A549 (cell line): ENCODE data around the gene CUL2. TPM values are rescaled to one million over a fixed set of nuclear protein-coding genes. Genes with fewer than 3 reads are reported as not detected.

Experiments used
- ATAC-seq, 2 experiments: fragments of 200-7000 bp in 1 of 2; fragments of >200 bp in 1 of 2; cut with Nextera tagmentation in 1 of 2; cut with Tn5 transposase in 1 of 2; 3 replicates each; pipeline versions ENCODE4 v1.8.0 to v1.9.1; 2018 to 2020; ENCODE audit warnings: mild to moderate bottlenecking in 1 of 2, moderate library complexity in 1 of 2
- CTCF ChIA-PET: fragments of 300-600 bp; sonication (Branson Sonifier 250); formaldehyde crosslinking; extraction: SDS; loops from one replicate; lab custom pipeline; 2021; ENCODE audit warnings: antibody characterized with exemption, inconsistent platforms; lab: Yijun Ruan, JAX
- POLR2A ChIA-PET: fragments of 350-600 bp; formaldehyde crosslinking; extraction: SDS; loops from one replicate; lab custom pipeline; 2021; ENCODE audit warnings: antibody characterized with exemption, inconsistent platforms; lab: Yijun Ruan, JAX
- DNase-seq, 2 experiments: peaks; one replicate each; pipeline versions ENCODE4 v3.0.0 to v3.0.0-alpha.2; 2011 to 2016; ENCODE audit warnings: low read depth in 1 of 2, low spot score in 1 of 2
- FAIRE-seq: peaks from 2 replicates; lab custom pipeline; 2011; peaks lifted over from hg19 to GRCh38; lab: Jason Lieb, UNC
- H3K27ac ChIP-seq, 2 experiments: fragments of >200 bp; sonication (Bioruptor Twin); formaldehyde crosslinking; 3 replicates each; pipeline ENCODE4 v1.5.1; 2016 to 2017
- H3K4me1 ChIP-seq: fragments of >200 bp; sonication (Bioruptor Twin); formaldehyde crosslinking; 3 replicates; pipeline ENCODE4 v1.6.1; 2016
- H3K4me2 ChIP-seq: fragments of >200 bp; sonication (Bioruptor Twin); formaldehyde crosslinking; 3 replicates; pipeline ENCODE4 v1.6.1; 2016
- H3K4me3 ChIP-seq: fragments of >200 bp; sonication (Bioruptor Twin); formaldehyde crosslinking; 3 replicates; pipeline ENCODE4 v1.5.1; 2016
- H3K9me3 ChIP-seq: fragments of >200 bp; sonication (Bioruptor Twin); formaldehyde crosslinking; 3 replicates; pipeline ENCODE4 v1.6.1; 2016
- BCL3 ChIP-seq: fragments of >200 bp; sonication (Bioruptor Twin); formaldehyde crosslinking; IDR thresholded peaks from 3 replicates; pipeline ENCODE4 v1.6.1; 2016
- BHLHE40 ChIP-seq: IDR thresholded peaks from 2 replicates; pipeline ENCODE4 v1.6.1; 2012; ENCODE audit warnings: low read depth, low read length, inconsistent platforms
- CBX2 ChIP-seq: fragments of 200-600 bp; sonication (generic); IDR thresholded peaks from 2 replicates; pipeline ENCODE4 v1.6.1; 2016; ENCODE audit warnings: low read depth, mild to moderate bottlenecking, borderline replicate concordance
- CEBPB ChIP-seq, 2 experiments: fragments of >200 bp in 1 of 2; sonication (Bioruptor Twin) in 1 of 2; formaldehyde crosslinking in 1 of 2; IDR thresholded peaks; 2 replicates each; pipeline ENCODE4 v1.6.1; 2012 to 2016
- EP300 ChIP-seq, 2 experiments: fragments of >200 bp; sonication (Bioruptor Twin); formaldehyde crosslinking; IDR thresholded peaks; 2 replicates in 1 of 2; 3 replicates in 1 of 2; pipeline ENCODE4 v1.6.1; 2016 to 2017
- FOXS1 ChIP-seq: fragments of 250-450 bp; sonication (Bioruptor Pico); IDR thresholded peaks from 2 replicates; pipeline ENCODE4 v1.5.0; 2020; ENCODE audit warnings: mild to moderate bottlenecking, moderate library complexity
- HDAC2 ChIP-seq: fragments of 200-600 bp; sonication (generic); IDR thresholded peaks from 2 replicates; pipeline ENCODE4 v1.6.1; 2016
- HEYL ChIP-seq: fragments of 250-450 bp; sonication (Bioruptor Pico); IDR thresholded peaks from 2 replicates; pipeline ENCODE4 v1.8.0; 2021; ENCODE audit warnings: mild to moderate bottlenecking, moderate library complexity
- KDM1A ChIP-seq: fragments of 200-600 bp; sonication (generic); IDR thresholded peaks from 2 replicates; pipeline ENCODE4 v1.6.1; 2016; ENCODE audit warnings: low read depth, mild to moderate bottlenecking
- KDM5A ChIP-seq: fragments of 200-600 bp; sonication (generic); IDR thresholded peaks from 2 replicates; pipeline ENCODE4 v1.6.1; 2016; ENCODE audit warnings: antibody characterized with exemption, mild to moderate bottlenecking
- MAFK ChIP-seq: fragments of 450-650 bp; IDR thresholded peaks from 2 replicates; pipeline ENCODE4 v1.6.1; 2014; ENCODE audit not compliant: partially characterized antibody
- MAX ChIP-seq: IDR thresholded peaks from 2 replicates; pipeline ENCODE4 v1.6.1; 2012
- NPAS2 ChIP-seq: fragments of 250-450 bp; sonication (Bioruptor Pico); IDR thresholded peaks from 2 replicates; pipeline ENCODE4 v1.8.0; 2022; ENCODE audit warnings: mild to moderate bottlenecking, moderate library complexity, borderline replicate concordance
- NR3C1 ChIP-seq: fragments of >200 bp; sonication (Bioruptor Twin); formaldehyde crosslinking; IDR thresholded peaks from 3 replicates; pipeline ENCODE4 v1.6.1; 2017
- PBX3 ChIP-seq: IDR thresholded peaks from 2 replicates; pipeline ENCODE4 v1.6.1; 2012
- POLR2A ChIP-seq: IDR thresholded peaks from 2 replicates; pipeline ENCODE4 v1.6.1; 2012; ENCODE audit warnings: mild to moderate bottlenecking, low read length
- RCOR1 ChIP-seq: fragments of 150-350 bp; IDR thresholded peaks from 2 replicates; pipeline ENCODE4 v1.6.1; 2014; ENCODE audit warnings: antibody characterized with exemption, low read length, low read depth
- TFCP2L1 ChIP-seq: fragments of 250-450 bp; sonication (Bioruptor Pico); IDR thresholded peaks from 2 replicates; pipeline ENCODE4 v1.5.0; 2021; ENCODE audit warnings: mild to moderate bottlenecking
- ZFP36 ChIP-seq: fragments of 450-650 bp; IDR thresholded peaks from 2 replicates; pipeline ENCODE4 v1.6.1; 2014; ENCODE audit warnings: borderline replicate concordance; ENCODE audit not compliant: partially characterized antibody
- ZNF302 ChIP-seq: fragments of 250-450 bp; sonication (Bioruptor Pico); IDR thresholded peaks from 2 replicates; pipeline ENCODE4 v1.9.0; 2021; ENCODE audit warnings: inconsistent platforms, mild to moderate bottlenecking, moderate library complexity
- WGBS: methylation state at CpG from one replicate; pipeline ENCODE4 v1.1.6; 2017; ENCODE audit errors: missing lambda C conversion rate; 5-methylcytosine and 5-hydroxymethylcytosine counted together
- polyA plus RNA-seq, 4 experiments: library from polyadenylated mRNA; depleted of rRNA in 3 of 4; stranded (reverse); fragments of >200 nt; fragmentation: RNase III in 1 of 4; extraction: RNeasy Plus Mini Kit Qiagen cat#74134 plus additional on column Dnase treatment in 1 of 4; gene quantifications; 2 replicates in 3 of 4; 3 replicates in 1 of 4; pipeline ENCODE4 v1.2.3, GENCODE V29; 2011 to 2017
- TF ChIP-seq, protein P1 (sequence below): fragments of 450-650 bp; IDR thresholded peaks from 2 replicates; pipeline ENCODE4 v1.6.1; 2014; ENCODE audit warnings: antibody characterized with exemption

Gene CUL2
- polyA plus RNA-seq, 2 of the 4 experiments (the other 2 are of a cell fraction): 26.8 to 35.1 TPM

DNA sequence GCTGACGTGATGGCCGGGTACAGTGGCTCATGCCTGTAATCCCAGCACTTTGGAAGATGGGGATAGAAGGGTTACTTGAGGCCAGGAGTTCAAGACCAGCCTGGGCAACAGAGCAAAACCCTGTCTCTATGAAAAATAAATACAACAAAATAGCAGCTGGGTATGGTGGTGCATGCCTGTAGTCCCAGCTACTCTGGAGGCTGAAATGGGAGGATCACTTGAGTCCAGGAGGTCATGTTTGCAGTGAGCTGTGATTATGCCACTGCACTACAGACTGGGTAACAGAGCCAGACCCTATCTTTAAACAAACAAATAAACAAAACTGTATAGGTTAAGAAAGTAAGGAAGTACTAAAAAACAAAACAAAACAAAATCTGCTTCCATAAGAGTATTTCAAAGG is 6.2 kb upstream of the CUL2 start:
- WGBS: 57% methylated on average over 2 of the region's 2 CpGs
- ATAC-seq (no peak), DNase-seq (no peak), FAIRE-seq (no peak)
- no peak overlapping the region for H3K4me2 ChIP-seq
- no peak overlapping the region for H3K4me3 ChIP-seq
- no peak overlapping the region for H3K27ac ChIP-seq
- H3K9me3 ChIP-seq: peaks cover 12% of the 10 kb centered on the region
- POLR2A ChIA-PET: no interaction called here
- CTCF ChIA-PET: interaction anchor here (0.9 to 1.3 kb wide), 2 partner anchors 24 kb away, joined by 3 read pairs; no protein-coding TSS in a partner anchor
- TF ChIP-seq KDM1A: no peak
- TF ChIP-seq EP300 (IDR thresholded peaks at IDR 0.05): no peak
- no peak for TF ChIP-seq RCOR1
- no peak for TF ChIP-seq ZNF302 (CRISPR knock-in tag)
- no peak for TF ChIP-seq KDM5A
- TF ChIP-seq PBX3: no peak
- no peak for TF ChIP-seq MAFK
- TF ChIP-seq, protein P1, sequence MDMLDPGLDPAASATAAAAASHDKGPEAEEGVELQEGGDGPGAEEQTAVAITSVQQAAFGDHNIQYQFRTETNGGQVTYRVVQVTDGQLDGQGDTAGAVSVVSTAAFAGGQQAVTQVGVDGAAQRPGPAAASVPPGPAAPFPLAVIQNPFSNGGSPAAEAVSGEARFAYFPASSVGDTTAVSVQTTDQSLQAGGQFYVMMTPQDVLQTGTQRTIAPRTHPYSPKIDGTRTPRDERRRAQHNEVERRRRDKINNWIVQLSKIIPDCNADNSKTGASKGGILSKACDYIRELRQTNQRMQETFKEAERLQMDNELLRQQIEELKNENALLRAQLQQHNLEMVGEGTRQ: no peak
- TF ChIP-seq CBX2: no peak
- no peaks in the 10 kb centered on the region for H3K4me1 ChIP-seq

- TF ChIP-seq BHLHE40 (no peak), ZNF302 (CRISPR knock-in tag) (no peak), FOXS1 (CRISPR knock-in tag) (no peak), MAX (no peak), CEBPB (IDR thresholded peaks at IDR 0.05) (no peak), HDAC2 (no peak), NR3C1 (no peak)
- TF ChIP-seq, all 56 proteins: peak for 0
- no peak overlapping the region for H3K4me2 ChIP-seq
- peaks cover 12% of the 10 kb centered on the region for H3K9me3 ChIP-seq
- WGBS: 20% methylated on average over 1 of the region's 1 CpG
- FAIRE-seq (no peak), DNase-seq (peak in 1 of 2 experiments; percentile 30), ATAC-seq (no peak)
- peaks cover 13% of the 10 kb centered on the region; the same call in 2 of the 3 replicates for H3K4me1 ChIP-seq
- H3K4me3 ChIP-seq: no peak overlapping the region
- CTCF ChIA-PET: interaction anchor here (1.9 kb wide), 1 partner anchor 27 kb away, joined by 7 read pairs; no protein-coding TSS in a partner anchor
- H3K27ac ChIP-seq: no peak overlapping the region
- POLR2A ChIA-PET: no interaction called here
Observed at GRCh38 chr10:35092851-35093250, 2.7 kb upstream of the CUL2 start.

GRCh38 chr10:35091994-35092790 is 2.1 kb upstream of the CUL2 start:
- CTCF ChIA-PET: interaction anchor here (1.1 to 1.9 kb wide), 2 partner anchors 28 to 104 kb away, joined by 4 to 7 read pairs; no protein-coding TSS in a partner anchor
- WGBS: 86% methylated on average over 11 of the region's 11 CpGs
- Histone ChIP-seq H3K27ac (no peak overlapping the region), H3K4me2 (no peak overlapping the region), H3K4me1 (peaks cover 13% of the 10 kb centered on the region; the same call in 2 of the 3 replicates), H3K4me3 (no peak overlapping the region), H3K9me3 (peaks cover 12% of the 10 kb centered on the region)
- no peak for DNase-seq
- no peak for FAIRE-seq
- ATAC-seq: no peak
- TF ChIP-seq TFCP2L1: no peak
- no peak for TF ChIP-seq POLR2A
- TF ChIP-seq BHLHE40: no peak
- TF ChIP-seq HEYL: no peak
- TF ChIP-seq MAX: no peak
- no peak for TF ChIP-seq NR3C1
- TF ChIP-seq ZFP36: no peak
- no peak for TF ChIP-seq BCL3
- TF ChIP-seq NPAS2 (CRISPR knock-in tag): no peak
- no peak for TF ChIP-seq EP300 (IDR thresholded peaks at IDR 0.05)
- POLR2A ChIA-PET: interaction anchor here (2.4 kb wide), 1 partner anchor 34 kb away, joined by 7 read pairs; the partner anchor contains the start of gene CREM
